ENCODE results near the gene MMP14. TPM values are rescaled to one million over a fixed set of nuclear protein-coding genes. Genes with fewer than 3 reads are reported as not detected.
"Not testable (repeated sequence)": the region's sequence is repeated elsewhere in the genome, so short reads cannot be mapped to it uniquely, and the experiment has no call there.

The MMP14 gene
- 10 to 100 TPM in 4 of 6 experiments, 1 to 10 TPM in 2; 8.7 to 26.0 (median 12.8) TPM for total RNA-seq
- long read RNA-seq = 0 reads

GRCh38 chr14:22836301-22837113, at the start of gene MMP14:
TSS of gene MMP14 (plus strand) at chr14:22836585. CDS start at chr14:22836818, 233 bp downstream.
- TF ChIP-seq POLR2A (IDR thresholded peaks at IDR 0.05) = peak; percentile 25
- peak in 2 of 4 donors; percentile 9 to 19 for TF ChIP-seq CTCF (IDR thresholded peaks at IDR 0.05)
- Histone ChIP-seq H3K4me1 (peaks cover 0 to 3% (median 0%) of the 10 kb centered on the region in 4 donors), H3K27me3 (no peaks in the 10 kb centered on the region), H3K9me3 (no peaks in the 10 kb centered on the region), H3K36me3 (peaks cover 0 to 15% (median 1%) of the 10 kb centered on the region in 4 donors), H3K4me3 (peak within 1 kb of the TSS; percentile 66 to 82 (median 70)), H3K27ac (peak within 1 kb of the TSS; percentile 73 to 90 (median 84))
- DNase-seq (peak in 2 of 3 donors; percentile 61 to 65), ATAC-seq (peak; percentile 70 to 83 (median 82))
- WGBS (ENCODE audit: insufficient coverage, low coverage, low lambda C conversion rate, missing lambda C conversion rate) = 6% methylated on average over 21 of the region's 46 CpGs
- intact Hi-C loops (cut with DNase I) = no loop called here

GRCh38 chr14:22786685-22787084, 49.7 kb upstream of the MMP14 start:
- WGBS (ENCODE audit: insufficient coverage, low coverage, low lambda C conversion rate, missing lambda C conversion rate) = 89% methylated on average over 4 of the region's 4 CpGs
- Histone ChIP-seq H3K27me3 (no peaks in the 10 kb centered on the region), H3K4me1 (no peaks in the 10 kb centered on the region), H3K27ac (no peak overlapping the region), H3K4me3 (no peak overlapping the region), H3K36me3 (no peaks in the 10 kb centered on the region), H3K9me3 (no peaks in the 10 kb centered on the region)
- no peak for ATAC-seq
- no peak for TF ChIP-seq CTCF (IDR thresholded peaks at IDR 0.05)
- TF ChIP-seq POLR2A (IDR thresholded peaks at IDR 0.05) = no peak
- intact Hi-C loops (cut with DNase I) = no loop called here
- no peak for DNase-seq

- TF ChIP-seq CTCF (IDR thresholded peaks at IDR 0.05) (no peak), POLR2A (IDR thresholded peaks at IDR 0.05) (no peak)
- no peak overlapping the region for H3K27ac ChIP-seq
- DNase-seq = no peak
- no peak overlapping the region for H3K4me3 ChIP-seq
- intact Hi-C loops (cut with DNase I) = no loop called here
- ATAC-seq = peak in 1 of 4 donors; percentile 53
- H3K27me3 ChIP-seq = no peaks in the 10 kb centered on the region
- H3K4me1 ChIP-seq = no peaks in the 10 kb centered on the region
- no peaks in the 10 kb centered on the region for H3K36me3 ChIP-seq
- H3K9me3 ChIP-seq = no peaks in the 10 kb centered on the region
- 71% methylated on average over 3 of the region's 3 CpGs for WGBS (ENCODE audit: insufficient coverage, low coverage, low lambda C conversion rate, missing lambda C conversion rate)
Measured at GRCh38 chr14:22791301-22791700, 45.1 kb upstream of the MMP14 start.

GRCh38 chr14:22792158-22792557, 44.2 kb upstream of the MMP14 start:
- 88% methylated on average over 2 of the region's 2 CpGs for WGBS (ENCODE audit: insufficient coverage, low coverage, low lambda C conversion rate, missing lambda C conversion rate)
- ATAC-seq = no peak

GRCh38 chr14:22793550-22793949, 42.8 kb upstream of the MMP14 start:
- not testable (repeated sequence) for DNase-seq

More at GRCh38 chr14:22792158-22792557, 44.2 kb upstream of the MMP14 start:
- DNase-seq = no peak
- H3K4me1 ChIP-seq = peaks cover 0 to 5% (median 0%) of the 10 kb centered on the region in 4 donors
- intact Hi-C loops (cut with DNase I) = no loop called here
- H3K27me3 ChIP-seq = no peaks in the 10 kb centered on the region
- no peaks in the 10 kb centered on the region for H3K36me3 ChIP-seq
- H3K27ac ChIP-seq = no peak overlapping the region
- no peaks in the 10 kb centered on the region for H3K9me3 ChIP-seq
- H3K4me3 ChIP-seq = no peak overlapping the region
- TF ChIP-seq CTCF (IDR thresholded peaks at IDR 0.05) (no peak), POLR2A (IDR thresholded peaks at IDR 0.05) (no peak)

More at GRCh38 chr14:22793550-22793949, 42.8 kb upstream of the MMP14 start:
- H3K27me3 ChIP-seq; intact Hi-C loops (cut with DNase I); H3K9me3 ChIP-seq; H3K4me3 ChIP-seq; H3K36me3 ChIP-seq; ATAC-seq; H3K4me1 ChIP-seq; H3K27ac ChIP-seq: not testable (repeated sequence)
- 61% methylated on average over 5 of the region's 5 CpGs for WGBS (ENCODE audit: insufficient coverage, low coverage, low lambda C conversion rate, missing lambda C conversion rate)
